Subcutaneous abdominal adipose tissue (tissue), 5 donors: ENCODE results near the gene POM121L2.
A peak's percentile ranks its signal among the peaks of the same experiment; 100 is the strongest.

Source experiments
- H3K27ac ChIP-seq: one replicate; pipeline ENCODE4 v1.7.0; 2013; ENCODE audit warnings: low read depth, mild to moderate bottlenecking, inconsistent platforms, low read length, moderate library complexity
- H3K27me3 ChIP-seq, 5 donors: one replicate each; pipeline ENCODE4 v1.7.0; 2013; ENCODE audit warnings: low read length in 5 of 5, inconsistent platforms in 1 of 5; ENCODE audit not compliant: control insufficient read depth in 5 of 5, insufficient read depth in 4 of 5
- H3K36me3 ChIP-seq, 5 donors: one replicate each; pipeline ENCODE4 v1.7.0; 2013; ENCODE audit warnings: low read length in 5 of 5; ENCODE audit not compliant: control insufficient read depth in 5 of 5, insufficient read depth in 5 of 5
- H3K4me1 ChIP-seq, 5 donors: one replicate each; pipeline ENCODE4 v1.7.0; 2013; ENCODE audit warnings: low read length in 5 of 5, mild to moderate bottlenecking in 3 of 5, moderate library complexity in 1 of 5; ENCODE audit not compliant: control insufficient read depth in 5 of 5, insufficient read depth in 5 of 5
- H3K4me3 ChIP-seq, 5 donors: one replicate each; pipeline ENCODE4 v1.7.0; 2013; ENCODE audit warnings: low read length in 5 of 5, low read depth in 1 of 5
- H3K9ac ChIP-seq, 5 donors: one replicate each; pipeline ENCODE4 v1.7.0; 2013; ENCODE audit warnings: low read length in 5 of 5, mild to moderate bottlenecking in 4 of 5, moderate library complexity in 3 of 5
- H3K9me3 ChIP-seq, 5 donors: one replicate each; pipeline ENCODE4 v1.7.0; 2013; ENCODE audit warnings: low read length in 5 of 5; ENCODE audit not compliant: control insufficient read depth in 5 of 5
- donor health status: healthy.
- donor health status: healthy.
- donor health status: healthy.
- donor health status: healthy.
- donor health status: healthy.

POM121L2 gene

DNA sequence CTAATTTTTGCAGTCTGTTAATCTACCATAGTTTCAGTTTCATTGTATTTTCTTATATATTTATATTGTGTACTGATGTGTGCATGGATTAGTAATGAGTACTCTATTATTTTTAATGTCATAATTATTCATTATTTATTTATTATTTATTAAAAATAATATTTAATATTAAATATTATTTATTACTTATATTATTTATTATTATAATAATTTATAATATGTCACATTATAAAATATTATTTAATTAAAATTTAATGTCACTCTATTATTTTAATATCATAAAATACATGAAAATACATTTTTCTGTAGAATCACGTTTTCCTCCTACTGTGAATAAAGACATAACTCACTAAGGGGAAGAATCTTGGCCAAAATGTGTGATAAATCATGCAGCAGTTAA, 30.5 kb downstream of the POM121L2 start:
- Histone ChIP-seq H3K27ac (no peak overlapping the region), H3K9me3 (peaks cover 0 to 8% (median 3%) of the 10 kb centered on the region in 5 donors), H3K4me1 (peaks cover 2 to 19% (median 13%) of the 10 kb centered on the region in 5 donors), H3K4me3 (no peak overlapping the region), H3K36me3 (no peaks in the 10 kb centered on the region), H3K9ac (no peak overlapping the region), H3K27me3 (peaks cover 29 to 53% (median 35%) of the 10 kb centered on the region in 5 donors)

DNA sequence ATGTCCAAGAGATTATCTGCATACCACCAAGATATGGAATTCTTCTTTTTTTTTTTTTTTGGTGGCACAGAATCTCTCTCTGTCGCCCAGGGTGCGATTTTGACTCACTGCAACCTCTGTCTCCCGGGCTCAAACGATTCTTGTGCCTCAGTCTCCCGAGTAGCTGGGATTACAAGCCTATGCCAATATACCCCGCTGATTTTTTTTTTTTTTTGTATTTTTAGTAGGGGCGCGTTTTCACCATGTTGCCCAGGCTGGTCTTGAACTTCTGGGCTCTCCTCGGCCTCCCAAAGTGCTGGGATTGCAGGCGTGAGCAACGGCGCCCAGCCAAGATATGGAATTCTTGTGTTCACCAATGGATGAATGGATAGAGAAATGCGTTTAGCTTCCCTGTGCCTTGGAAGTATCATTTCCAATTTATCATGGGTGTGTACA, 31.0 kb downstream of the POM121L2 start:
- Histone ChIP-seq H3K4me3 (no peak overlapping the region), H3K4me1 (peaks cover 2 to 19% (median 13%) of the 10 kb centered on the region in 5 donors), H3K27me3 (peaks cover 26 to 56% (median 37%) of the 10 kb centered on the region in 5 donors), H3K36me3 (no peaks in the 10 kb centered on the region), H3K27ac (no peak overlapping the region), H3K9me3 (peaks cover 0 to 8% (median 3%) of the 10 kb centered on the region in 5 donors), H3K9ac (no peak overlapping the region)

DNA sequence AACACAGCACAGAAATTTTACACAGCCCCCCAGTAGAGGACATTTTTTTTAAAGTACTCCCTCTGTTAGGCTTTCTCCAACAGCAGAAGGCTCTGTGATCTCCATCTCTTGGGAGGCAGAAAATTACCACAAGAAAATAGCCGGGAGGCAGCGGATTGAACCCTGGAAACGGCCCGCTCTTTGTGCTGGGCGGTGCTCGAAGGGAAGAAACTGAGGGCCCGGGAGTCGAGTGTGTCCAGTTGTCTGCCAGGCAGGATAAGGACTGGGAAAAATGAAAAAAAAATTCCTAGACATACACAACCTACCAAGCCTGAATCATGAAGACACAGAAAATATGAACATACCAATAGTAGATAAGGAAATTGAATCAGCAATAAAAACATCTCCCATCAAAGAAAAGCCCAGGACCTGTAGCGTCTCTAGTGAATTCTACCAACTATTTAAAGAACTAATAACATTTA, 31.5 kb downstream of the POM121L2 start:
- Histone ChIP-seq H3K4me1 (peaks cover 2 to 19% (median 13%) of the 10 kb centered on the region in 5 donors), H3K4me3 (peak overlapping the region in 3 of 5 donors; percentile 21 to 57 (median 52)), H3K9me3 (peaks cover 0 to 8% (median 3%) of the 10 kb centered on the region in 5 donors), H3K27me3 (peaks cover 23 to 58% (median 36%) of the 10 kb centered on the region in 5 donors), H3K9ac (no peak overlapping the region), H3K27ac (no peak overlapping the region), H3K36me3 (no peaks in the 10 kb centered on the region)

DNA sequence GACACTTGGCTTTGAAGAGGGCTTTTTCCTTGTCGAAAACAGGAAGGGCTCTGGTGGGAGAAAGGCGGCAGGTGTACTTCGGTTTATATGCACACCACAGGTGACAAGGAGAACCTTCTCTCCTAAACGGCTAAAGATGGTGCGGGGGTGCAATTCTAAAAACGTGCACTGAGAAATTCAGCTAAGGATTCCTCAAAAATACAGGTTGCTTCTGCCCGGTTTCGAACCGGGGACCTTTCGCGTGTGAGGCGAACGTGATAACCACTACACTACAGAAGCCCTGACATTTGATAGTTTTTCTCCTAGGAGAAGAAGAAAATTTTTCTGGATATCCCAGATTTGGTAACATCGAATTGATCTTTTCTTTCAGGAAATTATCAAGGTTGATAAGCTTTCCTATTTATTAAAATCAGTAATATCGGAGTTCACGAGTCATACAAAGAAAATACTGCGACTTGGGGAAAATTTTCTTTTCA, 32.0 kb downstream of the POM121L2 start:
- H3K9ac ChIP-seq = no peak overlapping the region
- peaks cover 0 to 8% (median 3%) of the 10 kb centered on the region in 5 donors for H3K9me3 ChIP-seq
- no peak overlapping the region for H3K27ac ChIP-seq
- peaks cover 2 to 20% (median 13%) of the 10 kb centered on the region in 5 donors for H3K4me1 ChIP-seq
- H3K27me3 ChIP-seq = peaks cover 20 to 55% (median 37%) of the 10 kb centered on the region in 5 donors
- H3K36me3 ChIP-seq = no peaks in the 10 kb centered on the region
- H3K4me3 ChIP-seq = peak overlapping the region; percentile 40 to 62 (median 59)

GRCh38 chr6:27279513-27280063, 32.5 kb downstream of the POM121L2 start:
- Histone ChIP-seq H3K27ac (no peak overlapping the region), H3K9ac (no peak overlapping the region), H3K9me3 (peaks cover 0 to 8% (median 3%) of the 10 kb centered on the region in 5 donors), H3K4me1 (peaks cover 2 to 21% (median 13%) of the 10 kb centered on the region in 5 donors), H3K27me3 (peaks cover 17 to 54% (median 34%) of the 10 kb centered on the region in 5 donors), H3K4me3 (peak overlapping the region; percentile 40 to 62 (median 59)), H3K36me3 (no peaks in the 10 kb centered on the region)

DNA sequence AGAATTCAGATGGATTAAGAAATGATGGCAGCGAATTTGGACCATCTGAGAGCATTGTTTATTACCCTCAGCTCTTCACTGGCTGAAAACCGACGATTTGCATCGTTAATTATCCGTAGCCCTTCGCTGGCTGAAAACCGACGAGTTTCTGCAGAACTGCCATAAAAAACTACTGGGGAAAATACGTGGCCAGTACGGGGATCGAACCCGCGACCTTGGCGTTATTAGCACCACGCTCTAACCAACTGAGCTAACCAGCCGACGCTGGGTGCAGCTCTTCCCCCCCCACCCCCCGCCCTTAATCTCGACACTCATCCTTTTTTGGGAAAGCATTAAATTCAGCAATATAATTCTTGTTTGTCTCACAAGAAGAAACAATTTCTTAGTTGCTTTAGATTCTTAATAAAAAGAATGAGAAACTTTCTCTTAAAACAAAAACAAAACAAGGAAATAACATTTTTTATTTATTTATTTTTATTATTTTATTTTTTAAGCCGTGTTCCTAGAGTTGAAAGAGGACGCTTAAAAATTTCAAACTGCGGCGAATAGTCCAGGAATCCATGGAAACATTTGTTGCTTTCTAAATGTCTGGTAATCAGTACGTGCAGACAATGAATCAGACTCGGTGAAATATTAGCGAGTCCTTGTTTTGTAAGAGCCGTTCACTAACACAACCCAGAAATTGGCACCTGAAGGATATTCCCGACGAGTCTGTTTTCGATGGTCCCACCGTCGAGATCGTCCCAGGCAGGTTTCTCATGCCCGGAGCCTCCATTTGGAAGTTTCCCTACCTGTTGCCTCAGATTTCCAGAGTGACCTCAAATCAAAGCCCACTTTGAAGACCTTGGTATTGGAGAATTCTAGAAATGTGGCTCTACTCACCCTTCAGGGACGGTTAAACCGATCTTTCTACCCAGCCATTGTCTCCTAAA, 36.8 kb downstream of the POM121L2 start:
- peaks cover 2 to 12% (median 8%) of the 10 kb centered on the region in 5 donors for H3K4me1 ChIP-seq
- H3K27me3 ChIP-seq = peaks cover 0 to 34% (median 29%) of the 10 kb centered on the region in 5 donors
- no peak overlapping the region for H3K9ac ChIP-seq
- no peaks in the 10 kb centered on the region for H3K36me3 ChIP-seq
- peaks cover 0 to 4% (median 0%) of the 10 kb centered on the region in 5 donors for H3K9me3 ChIP-seq
- no peak overlapping the region for H3K4me3 ChIP-seq
- H3K27ac ChIP-seq = no peak overlapping the region

DNA sequence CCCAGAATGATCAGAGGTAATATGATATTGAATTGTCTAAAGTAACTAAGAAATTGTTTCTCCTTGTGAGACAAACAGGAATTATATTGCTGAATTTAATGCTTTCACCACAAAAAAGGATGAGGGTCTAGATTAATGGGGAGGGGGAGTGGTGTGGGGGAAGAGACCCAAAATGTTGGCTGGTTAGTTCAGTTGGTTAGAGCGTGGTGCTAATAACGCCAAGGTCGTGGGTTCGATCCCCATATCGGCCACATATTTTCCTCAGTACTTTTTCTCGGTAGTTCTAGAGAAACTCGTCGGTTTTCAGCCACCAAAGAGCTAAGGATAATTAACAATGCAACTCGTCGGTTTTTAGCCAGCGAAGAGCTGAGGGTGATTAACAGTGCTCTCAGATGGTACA, 38.3 kb downstream of the POM121L2 start:
- Histone ChIP-seq H3K9ac (no peak overlapping the region), H3K4me1 (peaks cover 0 to 2% (median 0%) of the 10 kb centered on the region in 5 donors), H3K27me3 (peaks cover 7 to 29% (median 26%) of the 10 kb centered on the region in 5 donors), H3K36me3 (no peaks in the 10 kb centered on the region), H3K4me3 (no peak overlapping the region), H3K9me3 (peaks cover 0 to 4% (median 0%) of the 10 kb centered on the region in 5 donors), H3K27ac (no peak overlapping the region)

DNA sequence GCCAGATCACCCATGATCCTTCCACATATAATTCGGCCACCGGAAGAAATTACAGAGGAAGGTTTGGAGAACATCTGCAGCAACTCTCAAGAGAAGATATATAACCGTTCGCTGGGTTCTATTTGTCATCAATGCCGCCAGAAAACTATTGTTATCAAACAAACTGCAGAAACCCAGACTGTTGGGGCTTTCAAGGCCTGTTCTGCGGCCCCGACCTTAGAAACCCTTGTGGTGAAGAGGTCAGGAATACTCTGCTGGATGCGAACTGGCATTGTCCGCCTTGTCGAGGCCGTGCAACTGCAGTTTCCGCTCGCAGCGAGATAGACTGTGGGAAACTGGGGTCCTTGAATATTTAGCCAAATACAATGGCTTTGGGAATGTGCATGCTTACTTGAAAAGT, 43.3 kb downstream of the POM121L2 start:
- Histone ChIP-seq H3K4me1 (no peaks in the 10 kb centered on the region), H3K36me3 (no peaks in the 10 kb centered on the region), H3K4me3 (no peak overlapping the region), H3K9me3 (no peaks in the 10 kb centered on the region), H3K27me3 (peaks cover 10 to 31% (median 17%) of the 10 kb centered on the region in 5 donors), H3K27ac (no peak overlapping the region), H3K9ac (no peak overlapping the region)

DNA sequence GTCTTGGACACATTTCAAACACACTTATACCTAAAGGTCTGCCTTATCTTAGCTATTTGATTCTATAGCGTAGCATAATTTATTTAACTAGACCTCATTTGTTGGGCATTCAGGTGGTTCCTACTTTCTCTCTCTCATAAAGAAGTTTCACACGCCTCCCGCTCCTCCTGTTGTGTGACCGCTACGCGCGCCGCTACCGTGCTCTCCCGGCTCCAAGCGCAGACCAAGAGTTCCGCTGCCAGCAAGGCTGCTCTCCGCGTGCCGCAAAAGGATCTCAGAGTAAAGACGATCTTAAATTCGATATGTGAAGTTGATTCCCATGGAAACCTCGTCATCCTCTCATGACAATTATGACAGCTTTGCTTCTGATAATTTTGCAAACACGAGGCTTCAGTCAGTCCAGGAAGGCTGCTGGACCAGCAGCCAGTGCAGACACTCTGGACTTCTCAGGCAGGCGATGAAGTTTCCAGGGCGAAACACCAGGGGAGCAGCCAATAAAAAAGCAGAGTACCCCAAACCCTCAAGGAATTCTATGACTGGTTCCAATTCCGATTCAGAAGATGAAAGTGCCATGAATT, 44.1 kb downstream of the POM121L2 start:
- Histone ChIP-seq H3K36me3 (no peaks in the 10 kb centered on the region), H3K4me3 (no peak overlapping the region), H3K27ac (no peak overlapping the region), H3K27me3 (peaks cover 10 to 23% (median 17%) of the 10 kb centered on the region in 5 donors), H3K4me1 (no peaks in the 10 kb centered on the region), H3K9ac (no peak overlapping the region), H3K9me3 (no peaks in the 10 kb centered on the region)
